AG09319 (cell line): ENCODE measurements around the gene SIPA1L3.

Source experiments
- DNase-seq: peaks from one replicate; pipeline ENCODE4 v3.0.0-alpha.2; 2010; ENCODE audit warnings: low read depth; ENCODE audit errors: extremely low read depth
- TF ChIP-seq, protein P1 (sequence below): IDR thresholded peaks from 2 replicates; pipeline ENCODE4 v1.5.1; 2011; ENCODE audit warnings: low read depth, mild to moderate bottlenecking, inconsistent platforms, low read length, moderate library complexity

SIPA1L3 gene

DNA sequence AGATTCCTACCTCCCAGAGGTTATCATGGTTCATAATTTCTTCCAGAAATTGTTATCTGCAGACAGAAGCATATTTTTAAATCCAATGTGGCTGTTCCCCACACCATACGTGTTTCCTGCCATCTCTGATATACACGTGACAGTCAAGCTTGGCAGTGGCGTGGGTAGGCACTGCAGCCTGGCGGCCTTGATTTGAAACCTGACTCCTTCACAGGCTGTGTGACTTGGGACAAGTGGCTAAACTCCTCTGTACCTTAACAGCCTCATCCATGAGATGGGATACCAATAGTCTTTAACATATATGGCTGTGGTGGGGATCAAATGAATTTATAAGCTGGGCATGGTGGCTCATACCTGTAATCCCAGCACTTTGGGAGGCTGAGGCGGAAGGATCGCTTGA lies 283.8 kb downstream of the SIPA1L3 start:
- TF ChIP-seq, protein P1, sequence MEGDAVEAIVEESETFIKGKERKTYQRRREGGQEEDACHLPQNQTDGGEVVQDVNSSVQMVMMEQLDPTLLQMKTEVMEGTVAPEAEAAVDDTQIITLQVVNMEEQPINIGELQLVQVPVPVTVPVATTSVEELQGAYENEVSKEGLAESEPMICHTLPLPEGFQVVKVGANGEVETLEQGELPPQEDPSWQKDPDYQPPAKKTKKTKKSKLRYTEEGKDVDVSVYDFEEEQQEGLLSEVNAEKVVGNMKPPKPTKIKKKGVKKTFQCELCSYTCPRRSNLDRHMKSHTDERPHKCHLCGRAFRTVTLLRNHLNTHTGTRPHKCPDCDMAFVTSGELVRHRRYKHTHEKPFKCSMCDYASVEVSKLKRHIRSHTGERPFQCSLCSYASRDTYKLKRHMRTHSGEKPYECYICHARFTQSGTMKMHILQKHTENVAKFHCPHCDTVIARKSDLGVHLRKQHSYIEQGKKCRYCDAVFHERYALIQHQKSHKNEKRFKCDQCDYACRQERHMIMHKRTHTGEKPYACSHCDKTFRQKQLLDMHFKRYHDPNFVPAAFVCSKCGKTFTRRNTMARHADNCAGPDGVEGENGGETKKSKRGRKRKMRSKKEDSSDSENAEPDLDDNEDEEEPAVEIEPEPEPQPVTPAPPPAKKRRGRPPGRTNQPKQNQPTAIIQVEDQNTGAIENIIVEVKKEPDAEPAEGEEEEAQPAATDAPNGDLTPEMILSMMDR: no peak
- DNase-seq: no peak

DNA sequence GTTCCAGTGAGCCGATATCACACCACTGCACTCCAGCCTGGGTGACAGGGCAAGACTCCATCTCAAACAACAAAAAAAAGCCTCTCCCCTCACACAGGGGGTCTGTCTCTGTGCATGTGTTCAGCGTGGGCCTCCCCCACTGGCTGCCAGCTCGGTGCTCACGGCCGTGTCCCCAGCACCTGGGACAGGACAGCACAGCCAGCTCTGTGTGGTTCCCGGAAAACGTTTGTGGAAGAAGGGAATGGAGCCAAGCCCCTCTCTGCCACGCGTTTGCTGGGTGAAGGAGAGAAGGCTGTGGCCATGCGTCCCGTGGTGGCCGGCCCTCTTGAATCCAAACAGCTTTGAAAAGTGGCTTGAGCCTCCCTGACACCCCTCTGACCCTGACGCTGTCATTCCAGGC lies 284.7 kb downstream of the SIPA1L3 start:
- no peak for DNase-seq
- TF ChIP-seq, protein P1: no peak

- DNase-seq: no peak
- TF ChIP-seq, protein P1: no peak
Observed at GRCh38 chr19:38193445-38193844, 286.4 kb downstream of the SIPA1L3 start.

- DNase-seq: no peak
- TF ChIP-seq, protein P1: no peak
Observed at GRCh38 chr19:38194061-38194701, 287.2 kb downstream of the SIPA1L3 start.

GRCh38 chr19:38195237-38195636 lies 288.2 kb downstream of the SIPA1L3 start:
- TF ChIP-seq, protein P1: no peak
- DNase-seq: no peak

DNA sequence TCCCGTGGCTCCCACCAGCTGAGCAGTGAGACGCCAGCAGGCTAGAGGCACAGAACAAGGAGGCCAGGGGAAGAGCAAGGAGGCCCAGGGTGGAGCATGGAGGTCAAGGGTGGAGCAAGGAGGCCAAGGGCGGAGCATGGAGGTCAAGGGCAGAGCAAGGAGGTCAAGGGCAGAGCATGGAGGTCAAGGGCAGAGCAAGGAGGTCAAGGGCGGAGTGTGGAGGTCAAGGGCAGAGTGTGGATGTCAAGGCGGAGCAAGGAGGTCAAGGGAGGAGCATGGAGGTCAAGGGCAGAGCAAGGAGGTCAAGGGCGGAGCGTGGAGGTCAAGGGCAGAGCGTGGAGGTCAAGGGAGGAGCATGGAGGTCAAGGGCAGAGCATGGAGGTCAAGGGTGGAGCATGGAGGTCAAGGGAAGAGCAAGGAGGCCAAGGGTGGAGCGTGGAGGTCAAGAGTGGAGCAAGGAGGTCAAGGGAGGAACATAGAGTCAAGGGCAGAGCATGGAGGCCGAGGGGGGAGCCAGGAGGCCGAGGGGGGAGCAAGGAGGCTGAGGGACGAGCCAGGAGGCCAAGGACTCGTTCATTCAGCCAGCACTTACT lies 289.3 kb downstream of the SIPA1L3 start:
- TF ChIP-seq, protein P1: no peak
- no peak for DNase-seq

- TF ChIP-seq, protein P1: no peak
- DNase-seq: no peak
Observed at GRCh38 chr19:38196948-38197656, 290.1 kb downstream of the SIPA1L3 start.
